Skeletal muscle tissue (tissue), 4 donors: Measurements from ENCODE around the gene ZPLD1. TPM values are rescaled to one million over a fixed set of nuclear protein-coding genes. Genes with fewer than 3 reads are reported as not detected.

Source experiments
- H3K27ac ChIP-seq: one replicate; pipeline ENCODE4 v1.7.0; 2013; ENCODE audit warnings: mild to moderate bottlenecking, low read depth, low read length, inconsistent platforms
- H3K27me3 ChIP-seq, 3 donors: one replicate each; pipeline ENCODE4 v1.7.0; 2013; ENCODE audit warnings: low read length in 3 of 3; ENCODE audit not compliant: control insufficient read depth in 3 of 3, insufficient read depth in 3 of 3
- H3K36me3 ChIP-seq, 3 donors: one replicate each; pipeline ENCODE4 v1.7.0; 2013; ENCODE audit warnings: low read length in 3 of 3; ENCODE audit not compliant: control insufficient read depth in 3 of 3, insufficient read depth in 3 of 3
- H3K4me1 ChIP-seq, 3 donors: one replicate each; pipeline ENCODE4 v1.7.0; 2013; ENCODE audit warnings: low read length in 3 of 3, mild to moderate bottlenecking in 3 of 3; ENCODE audit not compliant: control insufficient read depth in 3 of 3, insufficient read depth in 3 of 3
- H3K4me3 ChIP-seq, 3 donors: one replicate each; pipeline ENCODE4 v1.7.0; 2013; ENCODE audit warnings: low read length in 3 of 3
- H3K9ac ChIP-seq, 3 donors: one replicate each; pipeline ENCODE4 v1.7.0; 2013; ENCODE audit warnings: low read length in 3 of 3, mild to moderate bottlenecking in 3 of 3, moderate library complexity in 2 of 3, low read depth in 1 of 3
- H3K9me3 ChIP-seq, 3 donors: one replicate each; pipeline ENCODE4 v1.7.0; 2013; ENCODE audit warnings: low read length in 3 of 3; ENCODE audit not compliant: control insufficient read depth in 3 of 3
- total RNA-seq: library from RNA; depleted of rRNA; stranded (reverse); fragments of >200 nt; gene quantifications from one replicate; pipeline ENCODE4 v1.2.3, GENCODE V29; 2014
- donor health status: Osteomylitis.

The ZPLD1 gene
- total RNA-seq, 1 donor from 2014 or later: not detected

DNA sequence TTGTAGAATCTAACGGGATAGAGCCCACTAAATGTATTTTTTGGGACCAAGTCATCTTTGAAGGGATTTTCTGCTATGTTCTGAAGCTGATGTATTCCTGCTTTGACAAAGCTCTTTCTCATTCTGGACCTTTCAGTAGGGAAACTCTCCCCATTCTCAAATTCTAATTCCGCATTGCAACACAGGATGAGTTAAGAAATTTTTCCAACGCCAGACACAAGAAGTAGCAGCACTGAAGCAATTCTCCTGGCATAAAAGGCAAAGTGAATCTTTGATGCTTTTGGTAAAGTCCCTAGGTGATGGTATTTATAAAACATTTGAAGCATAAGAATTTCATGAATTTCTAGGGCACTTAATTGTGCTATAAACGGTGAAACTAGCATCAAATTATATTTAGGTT lies 76.8 kb downstream of the ZPLD1 start:
- H3K4me3 ChIP-seq: no peak overlapping the region
- no peaks in the 10 kb centered on the region for H3K4me1 ChIP-seq
- no peaks in the 10 kb centered on the region for H3K36me3 ChIP-seq
- H3K9me3 ChIP-seq: no peaks in the 10 kb centered on the region
- no peaks in the 10 kb centered on the region for H3K27me3 ChIP-seq
- no peak overlapping the region for H3K9ac ChIP-seq
- H3K27ac ChIP-seq: no peak overlapping the region

DNA sequence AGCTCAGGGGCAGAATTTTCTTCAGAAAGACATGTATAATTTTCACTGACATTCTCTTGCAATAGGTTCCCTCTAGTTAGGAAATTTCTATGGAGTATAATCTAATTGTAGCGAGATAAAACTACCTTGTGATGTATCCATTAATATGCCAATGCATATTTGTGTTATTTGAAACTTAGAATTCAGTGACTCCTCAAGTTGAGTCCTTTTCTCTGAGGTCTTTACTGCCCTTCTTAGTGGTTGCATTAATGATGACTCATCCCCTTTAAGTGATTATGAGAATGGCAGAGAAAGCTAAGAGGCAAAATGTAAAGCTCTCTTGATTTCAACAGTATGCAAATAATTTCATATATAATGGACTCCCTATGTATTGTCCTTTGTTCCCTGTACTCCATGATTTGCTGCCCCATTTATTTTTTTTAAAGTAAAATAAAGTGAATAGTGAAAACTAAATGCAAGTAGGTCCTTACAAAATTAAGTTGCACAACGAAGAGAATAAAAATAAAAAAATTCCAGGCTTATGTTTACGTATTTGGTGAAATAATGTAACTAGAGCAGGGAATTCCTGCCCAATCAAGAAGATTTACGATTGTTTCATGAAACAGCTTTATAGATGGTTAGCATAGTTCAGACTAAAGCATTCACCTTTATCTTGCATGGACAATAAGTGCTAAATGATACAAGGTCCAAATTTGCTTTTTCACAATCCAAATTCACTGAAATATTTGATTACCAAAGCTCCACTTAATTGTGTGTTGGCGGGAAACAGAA lies 78.1 kb downstream of the ZPLD1 start:
- Histone ChIP-seq H3K4me1 (no peaks in the 10 kb centered on the region), H3K9me3 (no peaks in the 10 kb centered on the region), H3K36me3 (no peaks in the 10 kb centered on the region), H3K9ac (no peak overlapping the region), H3K27me3 (no peaks in the 10 kb centered on the region), H3K4me3 (no peak overlapping the region), H3K27ac (no peak overlapping the region)

- H3K9ac ChIP-seq: no peak overlapping the region
- no peaks in the 10 kb centered on the region for H3K9me3 ChIP-seq
- H3K4me3 ChIP-seq: no peak overlapping the region
- H3K4me1 ChIP-seq: no peaks in the 10 kb centered on the region
- no peaks in the 10 kb centered on the region for H3K27me3 ChIP-seq
- H3K27ac ChIP-seq: no peak overlapping the region
- no peaks in the 10 kb centered on the region for H3K36me3 ChIP-seq
Measured at GRCh38 chr3:102514241-102514640, 79.4 kb downstream of the ZPLD1 start.

DNA sequence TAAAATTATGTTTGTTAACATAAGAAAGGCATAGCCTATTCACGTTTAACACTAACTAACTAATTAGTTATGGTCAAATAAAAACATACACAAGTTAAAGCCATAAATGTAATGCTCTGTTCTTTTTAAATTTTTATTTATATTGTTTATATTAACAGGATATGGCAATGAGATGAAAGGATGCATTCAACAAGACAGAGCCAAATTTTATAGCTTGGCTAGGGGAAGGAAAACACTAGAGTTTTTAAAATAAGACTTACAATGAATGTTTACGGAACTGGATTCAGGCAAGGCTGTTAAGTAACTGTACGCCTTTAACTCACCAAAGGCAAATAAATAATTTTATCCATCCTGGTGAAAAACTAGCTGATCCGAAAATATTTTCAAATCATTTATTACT lies 86.4 kb downstream of the ZPLD1 start:
- H3K27me3 ChIP-seq: no peaks in the 10 kb centered on the region
- H3K27ac ChIP-seq: no peak overlapping the region
- H3K9ac ChIP-seq: no peak overlapping the region
- no peaks in the 10 kb centered on the region for H3K36me3 ChIP-seq
- H3K9me3 ChIP-seq: no peaks in the 10 kb centered on the region
- H3K4me1 ChIP-seq: no peaks in the 10 kb centered on the region
- no peak overlapping the region for H3K4me3 ChIP-seq

GRCh38 chr3:102525624-102526023 lies 90.8 kb downstream of the ZPLD1 start:
- Histone ChIP-seq H3K27me3 (no peaks in the 10 kb centered on the region), H3K9me3 (no peaks in the 10 kb centered on the region)

DNA sequence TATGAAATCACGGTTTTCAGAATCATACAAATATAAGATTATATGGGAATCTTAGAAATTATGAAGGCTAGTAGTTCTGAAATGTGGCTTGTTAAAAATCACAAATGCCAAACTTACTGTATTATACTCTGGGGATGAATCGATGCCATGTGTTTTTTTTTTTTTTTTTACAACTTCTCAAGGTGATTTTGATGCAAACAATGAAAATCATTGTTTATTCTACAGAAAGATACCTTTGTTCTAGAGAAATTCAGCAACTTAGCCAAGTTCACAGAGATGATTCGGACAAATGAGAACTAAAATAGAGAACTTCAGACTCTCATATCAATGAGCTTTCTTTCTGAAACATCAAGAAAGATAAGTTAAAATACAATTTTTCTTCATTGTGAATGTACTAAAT lies 92.0 kb downstream of the ZPLD1 start:
- no peak overlapping the region for H3K27ac ChIP-seq
- no peak overlapping the region for H3K9ac ChIP-seq
- H3K27me3 ChIP-seq: no peaks in the 10 kb centered on the region
- H3K4me3 ChIP-seq: no peak overlapping the region
- no peaks in the 10 kb centered on the region for H3K36me3 ChIP-seq
- no peaks in the 10 kb centered on the region for H3K4me1 ChIP-seq
- no peaks in the 10 kb centered on the region for H3K9me3 ChIP-seq

More at GRCh38 chr3:102525624-102526023, 90.8 kb downstream of the ZPLD1 start:
- no peaks in the 10 kb centered on the region for H3K36me3 ChIP-seq
- no peaks in the 10 kb centered on the region for H3K4me1 ChIP-seq
- no peak overlapping the region for H3K9ac ChIP-seq
- H3K4me3 ChIP-seq: no peak overlapping the region
- H3K27ac ChIP-seq: no peak overlapping the region

- H3K9me3 ChIP-seq: no peaks in the 10 kb centered on the region
- H3K27ac ChIP-seq: no peak overlapping the region
Measured at GRCh38 chr3:102528727-102529126, 93.9 kb downstream of the ZPLD1 start.

More at GRCh38 chr3:102528727-102529126, 93.9 kb downstream of the ZPLD1 start:
- Histone ChIP-seq H3K4me3 (no peak overlapping the region), H3K4me1 (no peaks in the 10 kb centered on the region), H3K27me3 (no peaks in the 10 kb centered on the region), H3K9ac (no peak overlapping the region), H3K36me3 (no peaks in the 10 kb centered on the region)
